Adipocyte (in vitro differentiated cells): ENCODE results near the gene VWA5A.

Source experiments
- DNase-seq: peaks from one replicate; pipeline ENCODE4 v3.0.0-alpha.2; 2015; ENCODE audit warnings: low read depth
- H3K27me3 ChIP-seq: replicated peaks from 2 replicates; pipeline ENCODE4 v1.7.0; 2013; ENCODE audit warnings: mild to moderate bottlenecking, low read length, moderate library complexity; ENCODE audit not compliant: control insufficient read depth, insufficient read depth
- H3K36me3 ChIP-seq: 2 replicates; pipeline ENCODE4 v1.7.0; 2013; ENCODE audit warnings: low read length, mild to moderate bottlenecking, moderate library complexity; ENCODE audit not compliant: control insufficient read depth, insufficient read depth, severe bottlenecking
- H3K4me1 ChIP-seq: 2 replicates; pipeline ENCODE4 v1.7.0; 2013; ENCODE audit warnings: mild to moderate bottlenecking, low read length, moderate library complexity; ENCODE audit not compliant: control insufficient read depth, insufficient read depth
- H3K4me3 ChIP-seq: 2 replicates; pipeline ENCODE4 v1.7.0; 2013; ENCODE audit warnings: mild to moderate bottlenecking, low read length, moderate library complexity
- H3K9ac ChIP-seq: 2 replicates; pipeline ENCODE4 v1.7.0; 2013; ENCODE audit warnings: mild to moderate bottlenecking, low read length, moderate library complexity
- H3K9me3 ChIP-seq: 2 replicates; pipeline ENCODE4 v1.7.0; 2013; ENCODE audit warnings: mild to moderate bottlenecking, low read length, moderate library complexity; ENCODE audit not compliant: control insufficient read depth

The VWA5A gene

GRCh38 chr11:124096364-124096763, 18.9 kb upstream of the VWA5A start:
- no peak for DNase-seq

GRCh38 chr11:124098141-124098540, 17.1 kb upstream of the VWA5A start:
- DNase-seq, result no peak
- H3K36me3 ChIP-seq, result no peaks in the 10 kb centered on the region
- no peak overlapping the region for H3K9ac ChIP-seq
- H3K27me3 ChIP-seq, result peaks cover 9% of the 10 kb centered on the region
- no peaks in the 10 kb centered on the region for H3K9me3 ChIP-seq
- H3K4me1 ChIP-seq, result no peaks in the 10 kb centered on the region
- no peak overlapping the region for H3K4me3 ChIP-seq

More at GRCh38 chr11:124096364-124096763, 18.9 kb upstream of the VWA5A start:
- no peaks in the 10 kb centered on the region for H3K36me3 ChIP-seq
- no peak overlapping the region for H3K4me3 ChIP-seq
- no peaks in the 10 kb centered on the region for H3K4me1 ChIP-seq
- H3K27me3 ChIP-seq, result peaks cover 6% of the 10 kb centered on the region
- no peak overlapping the region for H3K9ac ChIP-seq
- H3K9me3 ChIP-seq, result no peaks in the 10 kb centered on the region

- no peak for DNase-seq
- Histone ChIP-seq H3K36me3 (no peaks in the 10 kb centered on the region), H3K9ac (no peak overlapping the region), H3K9me3 (no peaks in the 10 kb centered on the region), H3K4me3 (no peak overlapping the region), H3K4me1 (no peaks in the 10 kb centered on the region), H3K27me3 (peaks cover 12% of the 10 kb centered on the region)
Observed at GRCh38 chr11:124101737-124102136, 13.5 kb upstream of the VWA5A start.

DNA sequence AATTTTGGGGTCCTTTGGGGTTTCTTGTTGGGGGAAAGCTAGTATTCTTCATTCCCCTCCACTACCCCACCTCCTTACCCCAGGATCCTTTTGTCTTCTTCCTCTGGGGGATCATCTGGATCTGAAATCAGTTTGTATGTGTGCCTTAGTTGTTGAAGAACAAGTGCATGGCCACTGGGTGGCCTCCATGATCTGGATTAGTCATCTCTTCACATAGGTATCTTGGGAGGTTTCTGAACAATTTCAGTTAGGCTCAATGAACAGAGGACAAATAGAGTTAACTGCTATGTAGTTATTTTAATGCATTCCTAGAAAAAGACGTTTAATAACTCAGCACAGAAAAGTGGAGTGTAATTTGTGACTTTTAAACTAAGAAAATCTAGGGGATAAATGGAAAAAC, 7.1 kb upstream of the VWA5A start:
- no peak overlapping the region for H3K4me3 ChIP-seq
- no peaks in the 10 kb centered on the region for H3K4me1 ChIP-seq
- no peaks in the 10 kb centered on the region for H3K9me3 ChIP-seq
- peak; percentile 32 for DNase-seq
- peaks cover 3% of the 10 kb centered on the region for H3K27me3 ChIP-seq
- no peak overlapping the region for H3K9ac ChIP-seq
- no peaks in the 10 kb centered on the region for H3K36me3 ChIP-seq

GRCh38 chr11:124109377-124109776, 5.9 kb upstream of the VWA5A start:
- Histone ChIP-seq H3K4me3 (no peak overlapping the region), H3K36me3 (no peaks in the 10 kb centered on the region), H3K9me3 (no peaks in the 10 kb centered on the region), H3K27me3 (no peaks in the 10 kb centered on the region), H3K9ac (no peak overlapping the region), H3K4me1 (peaks cover 8% of the 10 kb centered on the region)
- no peak for DNase-seq

DNA sequence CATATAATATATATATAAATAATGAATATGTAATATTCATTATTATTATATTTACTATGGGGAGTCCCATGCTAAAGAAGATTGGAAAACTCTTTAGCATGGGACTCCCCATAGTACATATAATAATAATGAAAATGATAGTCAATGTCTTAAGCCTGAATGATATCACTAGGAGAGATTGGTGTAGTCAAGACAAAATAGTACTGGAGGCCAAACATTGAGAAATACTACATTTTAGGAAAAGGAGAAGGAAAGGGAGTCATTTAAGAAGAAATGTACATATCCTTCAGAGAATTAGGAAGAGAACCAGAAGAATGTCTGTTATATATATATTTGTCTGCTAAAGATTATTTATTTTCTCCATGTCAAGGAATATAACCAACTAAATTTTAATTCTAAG, 5.0 kb upstream of the VWA5A start:
- H3K9me3 ChIP-seq, result no peaks in the 10 kb centered on the region
- H3K4me1 ChIP-seq, result peaks cover 14% of the 10 kb centered on the region
- no peak overlapping the region for H3K9ac ChIP-seq

DNA sequence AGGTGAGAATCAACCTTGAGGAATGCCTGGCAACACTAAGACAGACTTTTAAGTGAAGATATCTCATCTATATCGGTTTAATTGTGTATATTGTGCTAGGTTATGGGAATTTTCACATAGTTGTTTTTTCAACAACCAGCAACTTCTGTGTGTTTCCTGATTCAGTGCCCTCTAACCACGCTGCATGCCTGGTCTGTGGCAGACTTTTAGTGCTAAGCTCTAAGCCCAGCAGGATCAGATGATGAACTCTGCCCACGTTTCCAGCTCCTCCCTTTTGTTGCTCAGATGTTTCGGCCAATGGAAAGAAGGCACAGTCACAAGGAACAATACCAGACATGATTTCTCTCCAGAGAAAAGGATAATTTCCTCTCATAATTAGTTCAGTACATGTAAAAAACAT, 1.4 kb upstream of the VWA5A start:
- Histone ChIP-seq H3K36me3 (peaks cover 16% of the 10 kb centered on the region), H3K4me3 (no peak overlapping the region), H3K9ac (no peak overlapping the region), H3K27me3 (no peaks in the 10 kb centered on the region), H3K4me1 (peaks cover 22% of the 10 kb centered on the region), H3K9me3 (no peaks in the 10 kb centered on the region)
- peak; percentile 7 for DNase-seq

More for the DNA sequence above, 5.0 kb upstream of the VWA5A start:
- H3K4me3 ChIP-seq, result no peak overlapping the region
- H3K27me3 ChIP-seq, result no peaks in the 10 kb centered on the region
- DNase-seq, result no peak
- no peaks in the 10 kb centered on the region for H3K36me3 ChIP-seq

- Histone ChIP-seq H3K36me3 (peaks cover 33% of the 10 kb centered on the region), H3K4me3 (peak overlapping the region; percentile 96), H3K27me3 (no peaks in the 10 kb centered on the region), H3K9me3 (no peaks in the 10 kb centered on the region), H3K4me1 (peaks cover 22% of the 10 kb centered on the region), H3K9ac (peak overlapping the region; percentile 85)
- DNase-seq, result peak; percentile 6
Observed at GRCh38 chr11:124115782-124116616, 749 bp downstream of the VWA5A start.

DNA sequence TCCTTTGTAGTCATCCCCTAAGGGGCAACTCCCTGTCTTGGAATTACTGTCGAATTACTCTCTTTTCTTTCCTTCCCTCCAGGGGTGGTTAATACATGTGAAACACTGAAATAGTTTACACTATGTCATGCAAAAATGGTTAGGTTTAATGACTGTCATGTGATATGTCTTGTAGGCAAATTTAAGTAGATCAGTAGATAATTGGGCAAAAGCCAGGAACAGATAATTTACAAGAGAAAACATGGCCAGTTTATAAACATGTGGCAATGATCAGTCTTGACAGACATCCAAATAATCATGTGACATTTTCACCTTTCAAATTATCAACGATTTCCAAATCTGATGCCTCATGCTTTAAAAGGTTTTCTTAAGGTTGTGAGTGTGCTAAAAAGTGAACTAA, 3.9 kb downstream of the VWA5A start:
- no peak for DNase-seq
- Histone ChIP-seq H3K36me3 (peaks cover 52% of the 10 kb centered on the region), H3K4me3 (no peak overlapping the region), H3K4me1 (peaks cover 16% of the 10 kb centered on the region), H3K27me3 (no peaks in the 10 kb centered on the region), H3K9me3 (no peaks in the 10 kb centered on the region), H3K9ac (no peak overlapping the region)

DNA sequence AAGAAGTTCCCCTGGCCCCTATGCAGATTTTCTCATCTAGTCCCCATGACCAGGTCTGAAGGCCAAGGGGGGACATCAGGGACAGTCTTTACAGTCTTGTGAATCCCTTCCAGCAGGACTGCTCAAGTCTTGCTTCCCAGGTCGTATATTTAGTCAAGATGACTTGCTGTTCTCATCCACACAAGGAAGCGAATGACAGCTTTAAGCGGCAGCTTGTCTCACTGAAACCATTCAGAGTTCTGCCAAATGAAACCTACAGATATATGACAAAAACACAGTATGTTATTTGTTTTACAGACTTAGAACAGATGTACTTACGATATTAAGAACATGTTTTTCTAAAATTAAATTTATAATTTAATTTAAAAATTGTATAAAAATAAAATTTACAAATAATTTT, 5.6 kb downstream of the VWA5A start:
- Histone ChIP-seq H3K9ac (no peak overlapping the region), H3K4me1 (peaks cover 6% of the 10 kb centered on the region), H3K4me3 (no peak overlapping the region), H3K36me3 (peaks cover 61% of the 10 kb centered on the region), H3K9me3 (no peaks in the 10 kb centered on the region), H3K27me3 (no peaks in the 10 kb centered on the region)
- DNase-seq, result no peak

DNA sequence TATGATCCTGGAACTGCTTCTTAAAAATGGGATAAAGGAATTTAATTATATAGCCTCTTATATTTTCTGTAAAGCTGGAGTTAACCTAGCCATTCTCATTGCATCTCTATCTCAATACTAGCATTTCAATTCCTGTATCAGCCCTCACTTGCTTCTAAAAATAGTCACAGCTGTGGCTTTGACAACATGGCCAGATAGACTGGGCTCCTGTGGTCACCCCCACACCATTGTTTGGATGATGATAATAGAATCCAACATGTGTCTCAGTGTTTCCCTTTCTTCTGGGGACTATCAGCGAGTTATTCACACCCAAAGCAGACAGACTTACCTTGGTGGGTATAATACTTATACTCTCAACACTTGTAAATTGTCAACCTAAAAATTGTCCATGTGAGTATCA, 6.9 kb downstream of the VWA5A start:
- no peak overlapping the region for H3K4me3 ChIP-seq
- no peaks in the 10 kb centered on the region for H3K9me3 ChIP-seq
- no peaks in the 10 kb centered on the region for H3K27me3 ChIP-seq
- H3K36me3 ChIP-seq, result peaks cover 61% of the 10 kb centered on the region
- DNase-seq, result no peak
- H3K9ac ChIP-seq, result no peak overlapping the region
- no peaks in the 10 kb centered on the region for H3K4me1 ChIP-seq

DNA sequence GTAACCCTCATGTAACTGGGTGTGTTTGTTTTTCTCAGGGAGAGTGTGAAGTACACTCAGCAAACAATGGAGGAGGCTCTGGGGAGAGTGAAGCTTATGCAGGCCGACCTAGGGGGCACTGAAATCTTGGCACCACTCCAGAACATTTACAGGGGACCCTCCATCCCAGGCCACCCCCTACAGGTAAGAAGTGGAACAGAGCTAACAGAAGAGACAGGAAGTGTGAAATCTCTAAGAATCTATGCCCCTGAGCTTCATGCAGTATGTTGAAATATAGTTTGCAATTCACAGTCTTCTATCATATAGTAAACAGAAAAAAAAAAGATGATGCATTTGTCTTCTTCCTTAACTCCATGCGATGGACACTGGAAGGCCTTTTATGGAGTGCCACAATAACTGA, 8.4 kb downstream of the VWA5A start:
- Histone ChIP-seq H3K4me1 (no peaks in the 10 kb centered on the region), H3K27me3 (no peaks in the 10 kb centered on the region), H3K9me3 (no peaks in the 10 kb centered on the region), H3K36me3 (peaks cover 48% of the 10 kb centered on the region), H3K9ac (no peak overlapping the region), H3K4me3 (no peak overlapping the region)
- no peak for DNase-seq
